HepG2 (cell line): Measurements from ENCODE around the gene RNF114. TPM values are rescaled to one million over a fixed set of nuclear protein-coding genes. Genes with fewer than 3 reads are reported as not detected.

Experiments used
- FOSL1 ChIP-seq: sonication (generic); formaldehyde crosslinking; IDR thresholded peaks from 2 replicates; pipeline ENCODE4 v1.9.0; 2021; ENCODE audit warnings: missing genetic modification reagents, borderline replicate concordance
- HINFP ChIP-seq: sonication (generic); formaldehyde crosslinking; IDR thresholded peaks from 2 replicates; pipeline ENCODE4 v1.4.0; 2020; ENCODE audit warnings: low read depth, mild to moderate bottlenecking, missing genetic modification reagents
- HOXA5 ChIP-seq: sonication (generic); formaldehyde crosslinking; IDR thresholded peaks from 2 replicates; pipeline ENCODE4 v1.4.0; 2020; ENCODE audit warnings: missing genetic modification reagents
- KLF11 ChIP-seq: IDR thresholded peaks from 2 replicates; pipeline ENCODE4 v1.6.1; 2016; ENCODE audit warnings: missing compliant biosample characterization
- MYNN ChIP-seq: sonication (generic); formaldehyde crosslinking; IDR thresholded peaks from 2 replicates; pipeline ENCODE4 v1.4.0; 2020; ENCODE audit warnings: mild to moderate bottlenecking, low read depth, missing genetic modification reagents
- THRA ChIP-seq: sonication (generic); formaldehyde crosslinking; IDR thresholded peaks from 2 replicates; pipeline ENCODE4 v1.4.0; 2020; ENCODE audit warnings: missing genetic modification reagents, borderline replicate concordance
- TOPORS ChIP-seq: sonication (generic); formaldehyde crosslinking; IDR thresholded peaks from 2 replicates; pipeline ENCODE4 v1.8.0; 2023; ENCODE audit warnings: mild to moderate bottlenecking, missing genetic modification reagents
- TRAFD1 ChIP-seq: sonication (generic); formaldehyde crosslinking; IDR thresholded peaks from 2 replicates; pipeline ENCODE4 v1.5.1; 2020; ENCODE audit warnings: missing genetic modification reagents, mild to moderate bottlenecking, borderline replicate concordance
- ZBTB14 ChIP-seq: sonication (generic); formaldehyde crosslinking; IDR thresholded peaks from 2 replicates; pipeline ENCODE4 v1.4.0; 2020; ENCODE audit warnings: missing genetic modification reagents
- ZFP1 ChIP-seq: IDR thresholded peaks from 2 replicates; pipeline ENCODE4 v1.6.1; 2016
- ZNF180 ChIP-seq: sonication (generic); formaldehyde crosslinking; IDR thresholded peaks from 2 replicates; pipeline ENCODE4 v1.4.0; 2020; ENCODE audit warnings: low read depth, missing genetic modification reagents, borderline replicate concordance
- ZNF362 ChIP-seq: sonication (generic); formaldehyde crosslinking; IDR thresholded peaks from 2 replicates; pipeline ENCODE4 v1.4.0; 2020; ENCODE audit warnings: missing genetic modification reagents, mild to moderate bottlenecking, borderline replicate concordance
- ZNF431 ChIP-seq: sonication (generic); formaldehyde crosslinking; IDR thresholded peaks from 2 replicates; pipeline ENCODE4 v1.9.0; 2022; ENCODE audit warnings: missing genetic modification reagents, low read depth, mild to moderate bottlenecking, borderline replicate concordance
- ZNF616 ChIP-seq: sonication (generic); formaldehyde crosslinking; IDR thresholded peaks from 2 replicates; pipeline ENCODE4 v1.5.0; 2020; ENCODE audit warnings: low read depth, mild to moderate bottlenecking, missing genetic modification reagents
- ZNF652 ChIP-seq: IDR thresholded peaks from 2 replicates; pipeline ENCODE4 v1.6.1; 2016; ENCODE audit warnings: low read depth, borderline replicate concordance
- ZNF773 ChIP-seq: sonication (generic); formaldehyde crosslinking; IDR thresholded peaks from 2 replicates; pipeline ENCODE4 v1.4.0; 2020; ENCODE audit warnings: missing genetic modification reagents, borderline replicate concordance
- ZNF850 ChIP-seq: sonication (generic); formaldehyde crosslinking; conservative IDR thresholded peaks from 2 replicates; pipeline ENCODE4 v1.9.0; 2021; ENCODE audit warnings: mild to moderate bottlenecking, missing genetic modification reagents
- ZSCAN21 ChIP-seq: sonication (generic); formaldehyde crosslinking; IDR thresholded peaks from 2 replicates; pipeline ENCODE4 v1.8.0; 2022; ENCODE audit warnings: mild to moderate bottlenecking, missing genetic modification reagents, moderate library complexity, borderline replicate concordance
- ZSCAN22 ChIP-seq: sonication (generic); formaldehyde crosslinking; IDR thresholded peaks from 2 replicates; pipeline ENCODE4 v1.4.0; 2020; ENCODE audit warnings: mild to moderate bottlenecking, missing genetic modification reagents
- polyA plus RNA-seq, 8 experiments: library from polyadenylated mRNA; depleted of rRNA in 3 of 8; stranded (reverse) in 7 of 8; unstranded in 1 of 8; fragments of >200 nt; fragmentation: Illumina TruSeq in 4 of 8; extraction: Trizol in 4 of 8; gene quantifications; 2 replicates each; pipeline versions ENCODE4 v1.2.1 to v1.2.3, GENCODE V29; 2011 to 2016; ENCODE audit warnings: low read depth in 4 of 8, missing spikeins in 1 of 8, mixed read lengths in 1 of 8; ENCODE audit not compliant: insufficient read depth in 1 of 8
- total RNA-seq, 5 experiments: library from RNA; depleted of rRNA; stranded (reverse); fragments of >200 nt; fragmentation: Illumina TruSeq; extraction: Trizol; gene quantifications; 2 replicates each; pipeline ENCODE4 v1.2.3, GENCODE V29; 2016; ENCODE audit warnings: low read depth in 1 of 5

RNF114 gene
- total and polyA plus RNA-seq, 2 of the 13 experiments (the other 11 are each of a cell fraction or from before 2014, with no cell fraction given): 119 to 126 TPM

GRCh38 chr20:49982346-49983122 lies 46.3 kb downstream of the RNF114 start, which contains the start of gene SNAI1 (continued):
- TF ChIP-seq TRAFD1 (CRISPR knock-in tag) (peak; percentile 62; the same call in 1 of the 2 replicates), THRA (CRISPR knock-in tag) (0 out of 2 replicates have a peak, but pooled peaks have one; percentile 76), MYNN (CRISPR knock-in tag) (0 out of 2 replicates have a peak, but pooled peaks have one; percentile 88), ZNF362 (CRISPR knock-in tag) (peak; percentile 29; the same call in 1 of the 2 replicates), ZNF850 (CRISPR knock-in tag) (no peak), ZNF773 (CRISPR knock-in tag) (peak; percentile 90), TOPORS (CRISPR knock-in tag) (no peak), ZNF431 (CRISPR knock-in tag) (peak; percentile 93), ZSCAN21 (CRISPR knock-in tag) (peak; percentile 97), ZSCAN22 (CRISPR knock-in tag) (no peak; the same call in 1 of the 2 replicates), ZNF180 (CRISPR knock-in tag) (peak; percentile 74; the same call in 1 of the 2 replicates), HINFP (CRISPR knock-in tag) (peak; percentile 68; the same call in 1 of the 2 replicates), ZBTB14 (CRISPR knock-in tag) (peak; percentile 68), ZNF652 (CRISPR knock-in tag) (no peak; the same call in 1 of the 2 replicates), ZNF616 (peak; percentile 98), FOSL1 (CRISPR knock-in tag) (peak; percentile 54; the same call in 1 of the 2 replicates), HOXA5 (peak; percentile 93; the same call in 1 of the 2 replicates), ZFP1 (CRISPR knock-in tag) (peak; percentile 63; the same call in 1 of the 2 replicates), KLF11 (CRISPR knock-in tag) (peak; percentile 74; the same call in 1 of the 2 replicates)
